Stimulated activated CD8-positive, alpha-beta memory T cell treated with anti-CD3 and anti-CD28 coated beads, Interleukin-4, amount 100 ng/mL, for 48 hours (primary cell): ENCODE measurements around the gene ZNF519.
"Not testable (repeated sequence)": the region's sequence is repeated elsewhere in the genome, so short reads cannot be mapped to it uniquely, and the experiment has no call there.

Experiments
- DNase-seq: peaks from one replicate; pipeline ENCODE4 v3.0.0-alpha.2; 2020

ZNF519 gene

DNA sequence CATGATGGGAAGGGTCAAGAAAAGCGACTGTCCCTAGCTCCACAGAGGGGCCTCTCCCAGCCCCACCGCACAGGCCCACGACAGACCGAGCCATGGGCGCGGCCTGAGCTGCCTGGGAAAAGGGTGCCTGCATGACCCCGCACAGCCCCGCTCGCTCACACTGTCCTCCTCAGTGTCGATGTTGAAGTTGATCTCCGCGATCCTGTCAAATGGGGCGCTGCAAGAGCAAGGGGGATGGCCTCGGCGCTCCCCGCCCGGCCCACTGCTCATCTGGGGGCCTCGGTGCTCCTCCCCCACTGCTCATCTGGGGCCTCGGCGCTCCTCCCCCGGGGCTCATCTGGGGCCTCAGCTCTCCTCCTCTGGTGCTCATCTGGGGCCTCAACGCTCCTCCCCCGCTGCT lies 14.5 kb upstream of the ZNF519 start:
- DNase-seq: not testable (repeated sequence)

DNA sequence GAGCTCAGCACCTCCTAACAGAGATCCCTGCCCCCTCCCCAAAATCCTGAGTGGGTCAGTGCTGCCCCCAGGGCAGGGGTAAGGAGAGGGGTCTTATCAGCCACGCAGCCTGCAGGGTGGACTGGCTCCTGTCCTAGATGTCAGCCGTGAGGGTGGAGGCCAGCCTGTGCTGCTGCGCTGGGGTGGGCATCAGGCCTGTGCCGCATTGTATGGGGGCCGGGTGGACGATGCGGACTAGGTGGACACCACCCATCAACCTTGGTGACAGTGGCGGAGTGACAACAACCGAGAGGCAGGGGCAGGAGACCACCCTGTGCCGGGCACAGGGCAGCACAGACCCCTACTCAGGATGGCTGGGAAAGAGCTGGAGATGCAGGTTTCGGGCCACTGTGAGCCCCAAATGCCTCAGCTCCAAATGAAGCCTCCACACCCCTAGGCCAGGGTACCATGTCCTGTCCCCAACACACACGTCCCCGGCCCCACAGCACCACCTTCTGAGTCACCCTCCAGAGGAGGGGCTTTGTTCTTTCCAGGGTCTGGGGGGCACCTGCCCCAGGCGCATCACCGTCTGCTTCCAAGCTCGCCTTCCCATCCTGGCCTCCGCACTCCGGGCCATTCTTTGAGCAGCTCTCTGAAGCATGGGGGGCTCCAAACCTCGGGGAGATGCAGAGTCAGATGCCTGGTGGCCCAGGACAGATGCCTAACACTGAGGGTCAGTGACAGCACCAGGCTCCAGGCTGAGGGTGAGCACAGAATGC lies 13.5 kb upstream of the ZNF519 start:
- DNase-seq: not testable (repeated sequence)

DNA sequence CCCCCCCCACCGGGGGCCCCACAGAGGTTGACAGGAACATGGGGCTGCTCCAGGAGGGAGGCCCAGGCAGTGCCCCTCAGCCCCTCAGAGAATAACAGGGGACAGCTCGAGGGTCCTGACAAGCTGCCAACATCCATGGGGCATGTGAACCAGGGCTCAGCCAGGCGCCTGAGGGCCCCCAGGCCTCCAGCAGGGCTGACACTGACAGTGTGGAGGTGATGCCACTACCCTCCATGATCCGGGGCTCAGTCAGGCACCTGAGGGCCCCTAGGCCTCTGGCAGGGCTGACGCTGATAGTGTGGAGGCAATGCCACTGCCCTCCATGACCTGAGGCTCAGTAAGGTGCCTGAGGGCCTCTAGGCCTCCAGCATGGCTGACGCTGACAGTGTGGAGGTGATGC lies 12.8 kb upstream of the ZNF519 start:
- not testable (repeated sequence) for DNase-seq

DNA sequence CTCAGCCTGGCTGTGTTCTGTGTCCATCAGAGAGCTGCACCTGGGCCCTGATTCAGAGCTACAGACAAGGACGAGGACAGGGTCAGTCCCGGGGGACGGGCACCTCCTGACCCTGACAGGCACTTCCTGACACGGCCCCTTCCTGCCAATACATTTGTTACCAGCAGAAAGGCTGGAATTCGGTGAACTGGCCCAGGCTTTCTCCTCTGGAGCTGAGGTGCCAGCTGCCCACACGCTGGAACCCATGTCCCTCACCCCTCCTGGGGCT lies 12.3 kb upstream of the ZNF519 start:
- no peak for DNase-seq

DNA sequence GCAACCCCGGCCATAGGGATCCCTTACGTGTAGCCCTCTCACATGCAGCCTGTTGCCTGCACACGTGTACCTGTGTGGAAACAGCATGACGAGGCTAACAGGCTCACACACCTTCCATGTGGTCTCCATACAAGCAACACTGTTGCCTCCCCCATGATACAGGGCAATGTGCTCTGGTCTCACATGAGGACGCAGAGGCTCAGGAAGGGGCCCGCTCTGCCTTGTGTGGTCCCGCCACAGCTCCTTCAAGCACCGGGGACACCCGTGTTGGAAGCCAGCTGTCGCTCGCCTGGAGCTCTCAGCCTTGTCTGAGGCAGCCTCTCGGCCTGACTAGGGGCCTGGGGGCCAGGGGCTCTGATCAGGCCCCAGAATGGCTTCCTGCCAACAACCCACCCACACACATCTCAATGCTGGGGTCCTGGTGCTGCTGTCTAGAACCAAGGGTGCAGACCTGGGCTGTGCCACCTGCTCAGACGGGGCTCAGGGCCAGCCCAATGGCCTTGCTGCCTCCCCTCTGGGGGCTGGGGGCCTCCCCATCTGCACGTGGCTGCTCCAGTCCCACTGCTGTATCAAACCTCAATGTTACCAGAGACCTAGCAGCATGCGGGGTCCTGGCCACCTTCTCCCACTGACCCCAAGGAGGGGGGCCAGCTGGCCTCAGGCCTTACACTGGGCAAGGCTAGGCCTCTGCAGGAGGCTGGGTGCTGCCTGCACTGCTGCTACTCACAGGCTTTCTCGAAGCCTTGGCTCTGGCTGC lies 11.8 kb upstream of the ZNF519 start:
- DNase-seq: not testable (repeated sequence)

DNA sequence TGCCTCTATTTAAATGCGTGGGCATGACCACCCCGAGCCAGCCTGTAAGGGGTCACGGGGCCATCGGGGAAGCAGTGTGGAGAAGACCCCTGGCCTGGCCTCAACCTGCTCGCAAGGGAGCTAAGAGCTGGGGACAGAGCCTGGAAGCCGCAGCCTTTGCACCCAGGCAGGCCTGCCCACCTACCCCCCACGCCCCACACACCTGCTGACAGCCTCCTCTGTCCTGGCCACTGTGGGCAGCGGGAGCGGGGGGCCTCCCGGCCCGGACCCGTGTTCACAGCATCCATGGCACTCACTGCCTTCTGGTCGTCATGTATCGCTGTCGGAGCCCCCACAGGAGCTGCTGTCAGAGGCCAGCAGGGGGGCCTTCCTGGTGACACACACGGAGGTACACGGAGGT lies 11.2 kb upstream of the ZNF519 start:
- not testable (repeated sequence) for DNase-seq

DNA sequence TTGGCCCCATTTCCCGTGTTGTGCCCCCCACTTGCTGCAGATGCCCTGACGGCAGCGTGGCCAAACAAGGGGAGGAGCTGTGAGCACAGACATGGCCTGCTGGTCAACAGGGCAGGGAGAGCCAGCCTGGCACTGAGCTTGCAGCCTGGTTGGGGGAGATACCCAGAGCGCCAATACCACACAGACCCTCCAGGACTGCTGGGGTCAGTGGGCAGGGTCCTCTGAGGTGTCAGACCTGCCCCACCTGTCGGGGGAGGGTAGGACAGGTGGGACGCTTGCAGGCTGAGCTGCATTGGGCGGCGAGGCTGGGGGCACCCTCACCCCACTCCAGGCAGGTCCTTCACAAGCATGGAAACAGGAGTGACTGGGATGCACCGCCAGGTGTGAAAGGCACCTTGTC lies 9.9 kb upstream of the ZNF519 start:
- not testable (repeated sequence) for DNase-seq

DNA sequence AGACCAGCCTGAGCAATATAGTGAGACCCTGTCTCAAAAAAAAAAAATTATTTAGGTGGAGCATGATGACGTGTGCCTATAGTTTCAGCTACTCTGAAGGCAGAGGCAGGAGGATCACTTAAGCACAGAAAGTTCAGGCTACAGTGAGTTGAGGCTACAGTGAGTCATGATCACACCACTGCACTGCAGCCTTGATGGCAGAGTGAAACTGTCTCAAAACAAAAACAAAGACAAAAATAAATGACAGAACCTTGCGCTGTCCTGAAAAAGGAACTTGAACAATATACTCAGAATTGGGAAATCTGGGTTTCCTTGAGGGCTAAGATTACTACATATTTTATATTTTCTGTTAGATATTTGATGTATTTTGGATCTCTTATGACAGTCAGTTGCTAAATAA lies 7.3 kb upstream of the ZNF519 start:
- not testable (repeated sequence) for DNase-seq

DNA sequence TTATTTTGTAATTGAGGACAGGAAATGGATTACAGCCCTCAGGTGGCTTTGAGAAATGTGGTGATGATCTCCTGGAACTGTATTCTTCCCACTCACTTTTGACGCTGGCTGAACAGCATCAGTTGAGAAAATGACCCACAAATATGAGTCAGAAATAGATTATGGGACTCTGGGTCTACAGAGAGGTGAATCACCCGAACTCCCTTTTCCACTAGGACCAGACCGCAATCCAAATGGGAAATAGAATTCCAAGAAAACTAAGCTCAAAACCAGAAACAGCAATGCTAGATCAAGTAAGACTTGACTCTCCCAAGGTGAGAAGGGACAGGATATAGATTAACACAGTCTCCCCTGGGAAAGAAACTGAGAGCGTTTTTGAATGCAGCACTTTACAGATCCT lies 5.7 kb upstream of the ZNF519 start:
- not testable (repeated sequence) for DNase-seq

GRCh38 chr18:14131696-14132270 lies 452 bp downstream of the ZNF519 start:
- not testable (repeated sequence) for DNase-seq

- DNase-seq: not testable (repeated sequence)
These were observed 1.4 kb downstream of the ZNF519 start for GRCh38 chr18:14130804-14131203.

- DNase-seq: no peak
These were observed 7.5 kb downstream of the ZNF519 start for GRCh38 chr18:14124689-14125088.

GRCh38 chr18:14122097-14122496 lies 10.1 kb downstream of the ZNF519 start:
- no peak for DNase-seq

DNA sequence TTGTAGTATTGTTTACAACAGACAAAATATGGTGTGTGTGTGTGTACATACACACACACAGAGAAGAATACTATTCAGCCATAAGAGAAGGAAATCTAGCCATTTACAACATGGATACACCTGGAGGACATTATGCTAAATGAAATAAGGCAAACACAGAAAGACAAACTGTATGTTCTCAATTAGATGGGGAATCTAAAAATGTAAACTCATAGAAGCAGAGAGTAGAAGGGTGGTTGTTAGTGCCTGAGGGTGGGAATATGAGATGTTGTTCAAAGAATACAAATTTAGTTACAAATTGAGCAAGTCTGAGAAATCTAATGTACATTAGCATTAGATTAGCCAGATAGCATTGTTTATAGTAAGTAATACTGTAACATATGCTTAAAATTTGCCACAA lies 11.3 kb downstream of the ZNF519 start:
- no peak for DNase-seq

DNA sequence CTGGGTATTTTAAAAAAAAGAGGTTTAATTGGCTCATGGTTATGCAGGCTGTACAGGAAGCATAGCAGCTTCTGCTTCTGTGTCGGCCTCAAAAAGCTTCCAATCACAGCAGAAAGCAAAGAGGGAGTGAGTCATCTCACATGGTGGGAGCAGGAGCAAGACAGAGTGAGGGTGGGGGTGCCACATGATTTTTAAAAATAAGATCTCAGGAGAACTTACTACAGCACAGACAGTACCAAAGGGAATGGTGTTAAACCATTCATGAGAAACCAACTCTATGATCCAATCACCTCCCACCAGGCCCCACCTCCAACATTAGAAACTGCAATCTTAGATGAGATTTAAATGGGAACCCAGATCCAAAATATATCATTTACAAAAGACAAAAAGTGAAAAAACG lies 14.6 kb downstream of the ZNF519 start:
- DNase-seq: no peak

GRCh38 chr18:14106906-14107305 lies 25.3 kb downstream of the ZNF519 start:
- DNase-seq: no peak

- DNase-seq: no peak
These were observed 27.1 kb downstream of the ZNF519 start for GRCh38 chr18:14104906-14105748.

- DNase-seq: no peak
These were observed 28.0 kb downstream of the ZNF519 start for GRCh38 chr18:14104201-14104600.

- DNase-seq: peak; percentile 48
These were observed 31.5 kb downstream of the ZNF519 start for GRCh38 chr18:14100503-14101286.

- DNase-seq: no peak
These were observed 33.8 kb downstream of the ZNF519 start for GRCh38 chr18:14098428-14098827.

- no peak for DNase-seq
These were observed 34.5 kb downstream of the ZNF519 start for GRCh38 chr18:14097761-14098160.

- DNase-seq: no peak
These were observed 38.8 kb downstream of the ZNF519 start for GRCh38 chr18:14093307-14093915.
